Ovary (tissue), 3 donors: Measurements from ENCODE around the gene IFI27L2.
"Not testable (repeated sequence)": the region's sequence is repeated elsewhere in the genome, so short reads cannot be mapped to it uniquely, and the experiment has no call there.

Experiments
- EP300 ChIP-seq: sonication (generic); formaldehyde crosslinking; IDR thresholded peaks from one replicate; pipeline ENCODE4 v1.6.1; 2017; ENCODE audit warnings: antibody characterized with exemption
- POLR2A ChIP-seq: fragments of 450-650 bp; IDR thresholded peaks from one replicate; pipeline ENCODE4 v1.6.1; 2017; ENCODE audit warnings: antibody characterized with exemption, mild to moderate bottlenecking, moderate library complexity
- TF ChIP-seq, protein P1 (sequence below), 3 donors: fragments of 450-650 bp in 2 of 3; fragments of 200-600 bp in 1 of 3; IDR thresholded peaks; one replicate each; pipeline versions ENCODE4 v1.5.1 to v1.8.0; 2016 to 2022; ENCODE audit warnings: antibody characterized with exemption in 3 of 3, mild to moderate bottlenecking in 1 of 3
- donor health status: DM: no; HTN: no; CAD: no.

DNA sequence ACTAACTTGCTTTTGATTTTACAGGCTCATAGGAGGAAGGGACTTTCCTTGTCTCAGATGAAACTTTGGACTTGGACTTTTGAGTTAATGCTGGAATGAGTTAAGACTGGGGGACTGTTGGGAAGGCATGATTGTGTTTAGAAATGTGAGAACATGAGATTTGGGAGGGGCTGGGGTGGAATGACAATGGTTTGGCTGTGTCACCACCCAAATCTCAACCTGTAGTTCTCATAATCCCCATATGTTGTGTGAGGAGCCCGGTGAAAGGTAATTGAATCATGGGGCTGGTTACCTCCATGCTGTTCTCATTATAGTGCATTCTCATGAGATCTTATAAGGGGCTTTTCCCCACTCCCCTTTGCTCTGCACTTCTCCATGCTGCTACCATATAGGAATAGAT, 26.7 kb upstream of the IFI27L2 start:
- not testable (repeated sequence) for TF ChIP-seq POLR2A, EP300
- TF ChIP-seq, protein P1, sequence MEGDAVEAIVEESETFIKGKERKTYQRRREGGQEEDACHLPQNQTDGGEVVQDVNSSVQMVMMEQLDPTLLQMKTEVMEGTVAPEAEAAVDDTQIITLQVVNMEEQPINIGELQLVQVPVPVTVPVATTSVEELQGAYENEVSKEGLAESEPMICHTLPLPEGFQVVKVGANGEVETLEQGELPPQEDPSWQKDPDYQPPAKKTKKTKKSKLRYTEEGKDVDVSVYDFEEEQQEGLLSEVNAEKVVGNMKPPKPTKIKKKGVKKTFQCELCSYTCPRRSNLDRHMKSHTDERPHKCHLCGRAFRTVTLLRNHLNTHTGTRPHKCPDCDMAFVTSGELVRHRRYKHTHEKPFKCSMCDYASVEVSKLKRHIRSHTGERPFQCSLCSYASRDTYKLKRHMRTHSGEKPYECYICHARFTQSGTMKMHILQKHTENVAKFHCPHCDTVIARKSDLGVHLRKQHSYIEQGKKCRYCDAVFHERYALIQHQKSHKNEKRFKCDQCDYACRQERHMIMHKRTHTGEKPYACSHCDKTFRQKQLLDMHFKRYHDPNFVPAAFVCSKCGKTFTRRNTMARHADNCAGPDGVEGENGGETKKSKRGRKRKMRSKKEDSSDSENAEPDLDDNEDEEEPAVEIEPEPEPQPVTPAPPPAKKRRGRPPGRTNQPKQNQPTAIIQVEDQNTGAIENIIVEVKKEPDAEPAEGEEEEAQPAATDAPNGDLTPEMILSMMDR (IDR thresholded peaks at IDR 0.05): not testable (repeated sequence)
